DOHH2 (cell line): ENCODE data around the gene C12orf57.

Experiments used
- H3F3A ChIP-seq: fragments of 200-600 bp; sonication (generic), shearing (Covaris generic); 2 replicates; pipeline ENCODE4 v1.6.0; 2016; ENCODE audit warnings: antibody characterized with exemption, mild to moderate bottlenecking; ENCODE audit not compliant: control insufficient read depth, insufficient read depth
- H3K27ac ChIP-seq: fragments of 200-600 bp; sonication (generic); 2 replicates; pipeline ENCODE4 v1.5.1; 2014; ENCODE audit warnings: low read depth, mild to moderate bottlenecking, low read length, moderate library complexity
- H3K27me3 ChIP-seq: fragments of 200-600 bp; sonication (generic); 2 replicates; pipeline ENCODE4 v1.6.1; 2014; ENCODE audit warnings: mild to moderate bottlenecking, low read length, mixed read lengths; ENCODE audit not compliant: control insufficient read depth
- H3K36me3 ChIP-seq: fragments of 200-600 bp; sonication (generic); 2 replicates; pipeline ENCODE4 v1.6.1; 2014; ENCODE audit warnings: mild to moderate bottlenecking, low read length, moderate library complexity, mixed read lengths; ENCODE audit not compliant: control insufficient read depth
- H3K4me1 ChIP-seq: fragments of 200-600 bp; sonication (generic); 2 replicates; pipeline ENCODE4 v1.6.1; 2014; ENCODE audit warnings: mild to moderate bottlenecking, low read length, mixed read lengths; ENCODE audit not compliant: control insufficient read depth
- H3K4me2 ChIP-seq: fragments of 200-600 bp; sonication (generic); 2 replicates; pipeline ENCODE4 v1.6.0; 2014; ENCODE audit warnings: mild to moderate bottlenecking, low read length, moderate library complexity
- H3K4me3 ChIP-seq: fragments of 200-600 bp; sonication (generic); 2 replicates; pipeline ENCODE4 v1.5.1; 2014; ENCODE audit warnings: mild to moderate bottlenecking, low read length, mixed read lengths
- H3K79me2 ChIP-seq: fragments of 200-600 bp; sonication (generic); 2 replicates; pipeline ENCODE4 v1.6.1; 2014; ENCODE audit warnings: mild to moderate bottlenecking, low read length, mixed read lengths; ENCODE audit not compliant: control insufficient read depth
- H3K9me2 ChIP-seq: fragments of 200-600 bp; sonication (generic); replicated peaks from 2 replicates; pipeline ENCODE4 v1.6.1; 2014; ENCODE audit warnings: mild to moderate bottlenecking, low read length, mixed read lengths; ENCODE audit not compliant: control insufficient read depth
- H3K9me3 ChIP-seq: fragments of 200-600 bp; sonication (generic); 2 replicates; pipeline ENCODE4 v1.6.1; 2014; ENCODE audit warnings: antibody characterized with exemption, low read length, mixed read lengths; ENCODE audit not compliant: control insufficient read depth, insufficient read depth
- H4K20me1 ChIP-seq: fragments of 200-600 bp; sonication (generic); 2 replicates; pipeline ENCODE4 v1.6.0; 2014; ENCODE audit warnings: low read depth, mild to moderate bottlenecking, antibody characterized with exemption, low read length, moderate library complexity; ENCODE audit not compliant: control insufficient read depth, insufficient read depth
- CTCF ChIP-seq: fragments of 200-600 bp; sonication (generic); IDR thresholded peaks from one replicate; pipeline ENCODE4 v1.5.1; 2014; ENCODE audit warnings: antibody characterized with exemption, mild to moderate bottlenecking, low read depth, low read length; ENCODE audit not compliant: poor library complexity, severe bottlenecking
- EZH2phosphoT487 ChIP-seq: fragments of 200-600 bp; sonication (generic); IDR thresholded peaks from 2 replicates; pipeline ENCODE4 v1.6.1; 2017; ENCODE audit warnings: borderline replicate concordance, mild to moderate bottlenecking, antibody characterized with exemption, low read length, moderate library complexity, mixed read lengths

C12orf57 gene

GRCh38 chr12:6956021-6956727, 12.4 kb downstream of the C12orf57 start:
- Histone ChIP-seq H3K27me3 (peaks cover 86% of the 10 kb centered on the region), H3F3A (no peaks in the 10 kb centered on the region; the same call in 1 of the 2 replicates), H4K20me1 (peaks cover 10% of the 10 kb centered on the region), H3K9me3 (no peaks in the 10 kb centered on the region), H3K27ac (no peak overlapping the region), H3K79me2 (no peaks in the 10 kb centered on the region), H3K4me3 (no peak overlapping the region), H3K4me1 (peaks cover 87% of the 10 kb centered on the region), H3K36me3 (no peaks in the 10 kb centered on the region), H3K9me2 (no peaks in the 10 kb centered on the region), H3K4me2 (no peak overlapping the region)
- TF ChIP-seq EZH2phosphoT487 (no peak), CTCF (no peak)

- H3K36me3 ChIP-seq, result no peaks in the 10 kb centered on the region
- no peak overlapping the region for H3K27ac ChIP-seq
- H3K9me2 ChIP-seq, result no peaks in the 10 kb centered on the region
- H3K9me3 ChIP-seq, result no peaks in the 10 kb centered on the region
- H3K4me2 ChIP-seq, result no peak overlapping the region
- H3F3A ChIP-seq, result no peaks in the 10 kb centered on the region; the same call in 1 of the 2 replicates
- peaks cover 10% of the 10 kb centered on the region for H4K20me1 ChIP-seq
- no peak for TF ChIP-seq CTCF
- no peak for TF ChIP-seq EZH2phosphoT487
- no peaks in the 10 kb centered on the region for H3K79me2 ChIP-seq
- H3K4me3 ChIP-seq, result no peak overlapping the region
- H3K27me3 ChIP-seq, result peaks cover 85% of the 10 kb centered on the region
- peaks cover 87% of the 10 kb centered on the region for H3K4me1 ChIP-seq
These were observed 13.4 kb downstream of the C12orf57 start for GRCh38 chr12:6957151-6957701.

GRCh38 chr12:6957741-6958608, 14.2 kb downstream of the C12orf57 start:
- Histone ChIP-seq H3K27me3 (peaks cover 83% of the 10 kb centered on the region), H3K4me2 (peak overlapping the region; percentile 81), H3K36me3 (no peaks in the 10 kb centered on the region), H3K9me3 (no peaks in the 10 kb centered on the region), H3K9me2 (no peaks in the 10 kb centered on the region), H3K4me1 (peaks cover 83% of the 10 kb centered on the region), H3K79me2 (no peaks in the 10 kb centered on the region), H3K4me3 (peak overlapping the region; percentile 59), H3K27ac (no peak overlapping the region), H4K20me1 (peaks cover 3% of the 10 kb centered on the region), H3F3A (no peaks in the 10 kb centered on the region; the same call in 1 of the 2 replicates)
- TF ChIP-seq EZH2phosphoT487 (no peak), CTCF (no peak)
